ENCODE results near the gene PAXIP1.

PAXIP1 gene

GRCh38 chr7:154906201-154906600 lies 96.7 kb downstream of the PAXIP1 start:
- H3K27ac ChIP-seq, result no peak overlapping the region
- no peak for TF ChIP-seq CTCF (IDR thresholded peaks at IDR 0.05)
- no peak for TF ChIP-seq ZFX (IDR thresholded peaks at IDR 0.05; ENCODE audit: borderline replicate concordance)

GRCh38 chr7:154905615-154906014 lies 97.3 kb downstream of the PAXIP1 start:
- H3K27ac ChIP-seq, result no peak overlapping the region
- TF ChIP-seq ZFX (IDR thresholded peaks at IDR 0.05; ENCODE audit: borderline replicate concordance) (no peak), CTCF (IDR thresholded peaks at IDR 0.05) (no peak)

DNA sequence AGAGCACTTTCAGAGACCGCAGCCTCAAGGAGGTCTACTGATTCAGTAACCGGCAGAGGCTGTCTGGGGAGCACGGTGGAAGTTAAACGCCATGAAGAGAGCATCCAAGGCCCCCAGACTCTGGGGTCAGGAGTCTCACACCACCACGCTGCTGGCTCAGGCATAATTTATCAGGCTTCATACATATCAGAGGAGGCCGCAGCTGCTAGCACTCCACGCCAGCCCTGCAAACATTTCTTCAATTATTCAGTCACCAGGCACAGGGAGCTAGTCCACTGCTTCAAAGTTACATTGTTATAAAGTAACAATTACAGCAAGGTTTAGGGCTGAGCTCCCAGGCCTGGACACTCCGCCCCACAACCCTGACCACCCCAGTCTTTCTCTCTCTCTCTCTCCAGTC lies 97.8 kb downstream of the PAXIP1 start:
- TF ChIP-seq CTCF (IDR thresholded peaks at IDR 0.05) (no peak), ZFX (IDR thresholded peaks at IDR 0.05; ENCODE audit: borderline replicate concordance) (no peak)

DNA sequence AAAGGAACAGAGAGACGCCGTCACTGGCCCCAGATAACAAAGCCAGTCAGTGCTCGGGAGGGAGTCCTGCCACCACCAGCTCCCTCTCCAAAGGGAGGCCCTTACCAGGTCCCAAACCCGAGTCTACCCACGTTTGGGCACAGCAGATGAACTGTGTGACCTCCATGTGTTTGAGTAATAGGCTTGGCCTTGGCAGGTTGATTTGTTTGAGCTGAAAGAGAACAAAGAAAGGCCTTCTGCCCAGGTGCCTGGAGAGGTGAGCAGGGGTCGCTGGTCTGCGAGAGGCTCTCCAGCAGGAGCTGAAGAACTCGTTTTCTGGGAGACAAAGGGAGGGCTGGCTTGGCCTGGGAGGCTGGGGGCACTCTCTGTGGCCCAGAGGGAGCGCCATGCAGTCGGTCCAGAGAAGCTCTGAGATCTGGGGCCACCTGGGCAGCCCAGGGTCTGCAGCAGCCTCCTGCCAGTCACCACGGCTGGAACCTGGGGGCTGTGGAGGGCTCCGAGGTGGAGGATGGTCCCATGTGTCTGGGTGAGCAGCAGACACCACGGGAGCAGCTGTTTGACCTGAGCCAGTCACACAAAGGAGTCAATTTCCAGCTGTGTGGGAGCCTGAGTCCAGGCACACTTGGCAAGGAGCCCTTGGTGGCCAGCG lies 99.7 kb downstream of the PAXIP1 start:
- no peak overlapping the region for H3K27ac ChIP-seq
- TF ChIP-seq CTCF (IDR thresholded peaks at IDR 0.05) (no peak), ZFX (IDR thresholded peaks at IDR 0.05; ENCODE audit: borderline replicate concordance) (no peak)

More for the DNA sequence above, 97.8 kb downstream of the PAXIP1 start:
- no peak overlapping the region for H3K27ac ChIP-seq

DNA sequence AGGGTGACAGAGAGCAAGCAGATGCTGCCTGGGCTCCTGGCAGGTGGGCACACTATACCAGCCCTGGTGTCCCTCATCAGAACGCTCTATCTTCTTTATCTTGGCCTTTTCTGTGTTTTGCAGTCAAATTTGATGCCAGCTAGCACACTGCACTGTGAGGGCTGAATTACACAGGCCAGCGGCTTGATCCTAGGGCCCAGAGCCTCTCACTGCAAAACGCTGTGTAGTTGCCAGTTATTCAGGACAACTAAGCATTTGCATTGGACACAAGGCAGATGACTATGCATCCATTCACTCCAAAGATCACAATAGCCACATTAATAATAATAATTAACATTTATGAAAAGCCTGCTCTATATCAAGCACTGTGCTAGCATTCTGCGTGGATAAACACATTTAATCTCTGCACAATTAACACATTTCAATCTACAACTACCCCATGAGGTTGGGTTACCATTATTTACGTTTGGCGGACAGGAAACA lies 100.3 kb downstream of the PAXIP1 start:
- TF ChIP-seq CTCF (IDR thresholded peaks at IDR 0.05) (no peak), ZFX (IDR thresholded peaks at IDR 0.05; ENCODE audit: borderline replicate concordance) (no peak)

DNA sequence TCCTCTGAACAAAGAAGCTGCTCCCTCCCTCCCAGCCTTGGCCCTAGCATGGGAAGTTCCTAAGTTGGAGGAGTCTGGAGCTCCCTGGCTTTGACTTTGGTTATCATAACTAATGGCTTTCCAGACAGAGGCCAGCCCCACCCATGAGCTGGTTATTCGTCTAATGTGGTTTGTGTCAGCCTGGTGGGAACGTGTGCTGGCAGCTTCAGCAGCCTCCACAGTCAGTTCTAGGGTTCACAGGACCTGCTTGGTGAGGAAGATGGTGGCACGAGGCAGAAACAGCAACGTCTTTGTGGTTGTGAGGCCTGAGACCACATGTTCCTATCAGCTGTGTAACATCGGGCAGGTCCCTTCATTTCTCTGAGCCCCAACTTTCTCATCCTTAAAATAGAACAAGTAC lies 103.1 kb downstream of the PAXIP1 start:
- TF ChIP-seq ZFX (IDR thresholded peaks at IDR 0.05; ENCODE audit: borderline replicate concordance), result no peak
- TF ChIP-seq CTCF (IDR thresholded peaks at IDR 0.05), result no peak
- H3K27ac ChIP-seq, result no peak overlapping the region

More for the DNA sequence above, 100.3 kb downstream of the PAXIP1 start:
- no peak overlapping the region for H3K27ac ChIP-seq

GRCh38 chr7:154898973-154899855 lies 103.7 kb downstream of the PAXIP1 start:
- H3K27ac ChIP-seq, result no peak overlapping the region
- TF ChIP-seq CTCF (IDR thresholded peaks at IDR 0.05) (no peak), ZFX (IDR thresholded peaks at IDR 0.05; ENCODE audit: borderline replicate concordance) (no peak)
